ENCODE data around the gene CFAP73.

- TF ChIP-seq CTCF (IDR thresholded peaks at IDR 0.05; ENCODE audit: low read depth, low read length) (no peak), POLR2A (IDR thresholded peaks at IDR 0.05; ENCODE audit: extremely low read depth, insufficient read length) (no peak), MYC (IDR thresholded peaks at IDR 0.05; ENCODE audit: low read depth, low read length) (no peak), MAX (IDR thresholded peaks at IDR 0.05; ENCODE audit: low read depth, low read length) (no peak)
Observed at GRCh38 chr12:113181975-113182374, 32.5 kb downstream of the CFAP73 start.
